Neural progenitor cell (in vitro differentiated cells): ENCODE measurements around the gene EID3. TPM values are rescaled to one million over a fixed set of nuclear protein-coding genes. Genes with fewer than 3 reads are reported as not detected.

Experiments
- DNase-seq: peaks from one replicate; pipeline ENCODE4 v3.0.0-alpha.2; 2016; ENCODE audit warnings: low spot score
- H2AFZ ChIP-seq: fragments of 200-600 bp; sonication (generic); replicated peaks from 2 replicates; pipeline ENCODE4 v1.6.1; 2016; ENCODE audit warnings: antibody characterized with exemption
- H3F3A ChIP-seq: fragments of 200-600 bp; sonication (generic); 2 replicates; pipeline ENCODE4 v1.6.1; 2016; ENCODE audit warnings: antibody characterized with exemption, low read depth
- H3K27ac ChIP-seq: fragments of 200-600 bp; sonication (generic); 2 replicates; pipeline ENCODE4 v1.5.1; 2016; ENCODE audit warnings: mild to moderate bottlenecking
- H3K27me3 ChIP-seq: fragments of 200-600 bp; sonication (generic); 2 replicates; pipeline ENCODE4 v1.6.1; 2016; ENCODE audit warnings: mild to moderate bottlenecking, moderate library complexity
- H3K36me3 ChIP-seq: fragments of 200-600 bp; sonication (generic); 2 replicates; pipeline ENCODE4 v1.5.1; 2016
- H3K4me1 ChIP-seq: fragments of 200-600 bp; sonication (generic); 2 replicates; pipeline ENCODE4 v1.6.1; 2016; ENCODE audit warnings: mixed run types
- H3K4me2 ChIP-seq: fragments of 200-600 bp; sonication (generic); 2 replicates; pipeline ENCODE4 v1.6.1; 2016
- H3K4me3 ChIP-seq: fragments of 200-600 bp; sonication (generic); 2 replicates; pipeline ENCODE4 v1.5.1; 2016
- H3K79me2 ChIP-seq: fragments of 200-600 bp; sonication (generic); 2 replicates; pipeline ENCODE4 v1.6.1; 2016; ENCODE audit warnings: low read depth
- H3K9ac ChIP-seq: fragments of 200-600 bp; sonication (generic); 2 replicates; pipeline ENCODE4 v1.6.1; 2016
- H3K9me3 ChIP-seq: fragments of 200-600 bp; sonication (generic); 2 replicates; pipeline ENCODE4 v1.5.1; 2016; ENCODE audit warnings: low read depth
- H4K20me1 ChIP-seq: fragments of 200-600 bp; sonication (generic); 2 replicates; pipeline ENCODE4 v1.6.1; 2016; ENCODE audit warnings: low read depth
- H3K27ac Mint-ChIP-seq: 3 replicates; pipeline ENCODE4 v1.8.0; 2021; ENCODE audit warnings: mixed read lengths
- H3K27me3 Mint-ChIP-seq: 2 replicates; pipeline ENCODE4 v1.8.0; 2022; ENCODE audit warnings: low read depth, mild to moderate bottlenecking, inconsistent platforms, moderate library complexity, mixed read lengths; ENCODE audit not compliant: insufficient read depth
- H3K36me3 Mint-ChIP-seq: 3 replicates; pipeline ENCODE4 v1.8.0; 2021; ENCODE audit warnings: mixed read lengths
- H3K4me1 Mint-ChIP-seq: 3 replicates; pipeline ENCODE4 v1.8.0; 2021; ENCODE audit warnings: mixed read lengths
- H3K4me3 Mint-ChIP-seq: 3 replicates; pipeline ENCODE4 v1.8.0; 2021; ENCODE audit warnings: mild to moderate bottlenecking, moderate library complexity, mixed read lengths
- H3K9me3 Mint-ChIP-seq: 3 replicates; pipeline ENCODE4 v1.8.0; 2020; ENCODE audit warnings: mixed read lengths
- EZH2 ChIP-seq: fragments of 200-600 bp; sonication (generic); IDR thresholded peaks from 2 replicates; pipeline ENCODE4 v1.6.1; 2017; ENCODE audit warnings: antibody characterized with exemption, mild to moderate bottlenecking, moderate library complexity
- EZH2phosphoT487 ChIP-seq: fragments of 200-600 bp; sonication (generic); IDR thresholded peaks from 2 replicates; pipeline ENCODE4 v1.6.1; 2017; ENCODE audit warnings: antibody characterized with exemption
- total RNA-seq: library from RNA; depleted of rRNA; stranded (reverse); fragments of >200 nt; gene quantifications from 2 replicates; pipeline ENCODE4 v1.2.3, GENCODE V29; 2015; ENCODE audit warnings: low replicate concordance
- TF ChIP-seq, protein P1 (sequence below): fragments of 200-600 bp; sonication (generic); IDR thresholded peaks from 2 replicates; pipeline ENCODE4 v1.5.1; 2017; ENCODE audit warnings: antibody characterized with exemption, mild to moderate bottlenecking

The EID3 gene
- total RNA-seq, 1 donor from 2014 or later: 8.0 TPM

DNA sequence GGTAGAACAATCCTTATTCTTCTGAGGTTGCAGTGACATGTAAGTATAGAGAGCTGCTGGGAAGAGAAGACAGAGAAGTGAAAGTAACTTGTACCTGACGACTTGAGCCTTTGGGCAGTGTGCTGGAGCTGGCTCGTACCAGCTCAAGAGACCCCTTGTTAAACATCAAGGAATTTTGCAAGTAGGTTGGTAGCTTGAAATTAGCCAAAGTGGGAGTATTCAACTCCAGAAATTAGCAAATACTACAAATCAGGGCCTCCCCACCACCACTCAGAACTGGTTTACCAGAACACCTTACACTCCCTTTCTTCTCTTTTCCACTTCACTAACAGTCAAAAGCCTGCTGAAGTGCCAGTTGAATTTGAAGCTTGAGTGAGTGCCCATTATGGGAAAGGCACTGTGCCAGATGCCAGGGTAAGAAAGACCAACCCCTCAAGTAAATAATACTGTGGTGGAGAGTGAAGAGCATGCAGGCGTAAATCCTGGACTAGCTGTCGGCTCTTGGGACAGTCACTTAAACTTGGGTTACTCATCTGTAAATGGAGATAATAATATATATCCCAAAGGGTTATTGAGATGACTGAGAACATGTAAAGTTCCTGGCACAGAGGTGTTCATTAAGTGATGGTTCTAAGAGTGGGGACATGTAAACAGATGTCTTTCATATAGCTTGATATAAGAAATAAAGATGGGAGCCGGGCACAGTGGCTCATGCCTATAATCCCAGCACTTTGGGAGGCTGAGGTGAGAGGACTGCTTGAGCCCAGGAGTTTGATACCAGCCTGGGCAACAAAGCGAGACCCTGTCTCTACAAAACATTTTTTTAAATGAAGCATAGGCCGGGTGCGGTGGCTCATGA is 27.0 kb upstream of the EID3 start:
- Histone ChIP-seq H3K27ac (no peak overlapping the region), H3K4me3 (no peak overlapping the region), H3K36me3 (no peaks in the 10 kb centered on the region), H3K4me1 (no peaks in the 10 kb centered on the region), H2AFZ (no peak overlapping the region), H3K27me3 (no peaks in the 10 kb centered on the region), H3K9me3 (no peaks in the 10 kb centered on the region), H4K20me1 (no peaks in the 10 kb centered on the region), H3K79me2 (no peaks in the 10 kb centered on the region), H3K4me2 (no peak overlapping the region), H3F3A (no peaks in the 10 kb centered on the region), H3K9ac (no peak overlapping the region)
- Mint-ChIP-seq H3K27me3 (no peaks in the 10 kb centered on the region), H3K4me1 (no peaks in the 10 kb centered on the region), H3K4me3 (no peak overlapping the region), H3K36me3 (no peaks in the 10 kb centered on the region), H3K9me3 (no peaks in the 10 kb centered on the region), H3K27ac (no peak overlapping the region)
- no peak for DNase-seq
- TF ChIP-seq EZH2: no peak
- no peak for TF ChIP-seq EZH2phosphoT487
- TF ChIP-seq, protein P1, sequence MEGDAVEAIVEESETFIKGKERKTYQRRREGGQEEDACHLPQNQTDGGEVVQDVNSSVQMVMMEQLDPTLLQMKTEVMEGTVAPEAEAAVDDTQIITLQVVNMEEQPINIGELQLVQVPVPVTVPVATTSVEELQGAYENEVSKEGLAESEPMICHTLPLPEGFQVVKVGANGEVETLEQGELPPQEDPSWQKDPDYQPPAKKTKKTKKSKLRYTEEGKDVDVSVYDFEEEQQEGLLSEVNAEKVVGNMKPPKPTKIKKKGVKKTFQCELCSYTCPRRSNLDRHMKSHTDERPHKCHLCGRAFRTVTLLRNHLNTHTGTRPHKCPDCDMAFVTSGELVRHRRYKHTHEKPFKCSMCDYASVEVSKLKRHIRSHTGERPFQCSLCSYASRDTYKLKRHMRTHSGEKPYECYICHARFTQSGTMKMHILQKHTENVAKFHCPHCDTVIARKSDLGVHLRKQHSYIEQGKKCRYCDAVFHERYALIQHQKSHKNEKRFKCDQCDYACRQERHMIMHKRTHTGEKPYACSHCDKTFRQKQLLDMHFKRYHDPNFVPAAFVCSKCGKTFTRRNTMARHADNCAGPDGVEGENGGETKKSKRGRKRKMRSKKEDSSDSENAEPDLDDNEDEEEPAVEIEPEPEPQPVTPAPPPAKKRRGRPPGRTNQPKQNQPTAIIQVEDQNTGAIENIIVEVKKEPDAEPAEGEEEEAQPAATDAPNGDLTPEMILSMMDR: no peak

DNA sequence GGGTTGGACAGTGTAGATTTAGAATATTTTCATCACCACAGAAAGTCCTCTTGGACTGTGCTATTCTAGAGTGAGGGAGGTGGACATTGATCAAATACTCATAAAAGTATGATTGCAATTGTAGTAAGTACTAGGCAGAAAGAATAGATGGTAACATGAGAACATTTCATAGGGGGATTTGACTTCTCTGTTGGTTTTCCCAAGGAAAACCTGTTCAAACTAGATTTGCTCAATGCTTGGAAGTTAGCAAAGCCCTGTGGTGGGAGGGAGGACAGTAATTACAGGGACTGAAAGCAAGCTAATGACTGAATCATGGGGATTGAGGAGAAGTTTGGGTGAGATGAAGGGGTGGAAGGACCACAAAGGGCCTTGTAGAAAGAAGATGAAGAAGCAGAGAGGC is 24.4 kb upstream of the EID3 start:
- Histone ChIP-seq H3K79me2 (no peaks in the 10 kb centered on the region), H4K20me1 (no peaks in the 10 kb centered on the region), H2AFZ (no peak overlapping the region), H3K9ac (no peak overlapping the region), H3K4me1 (no peaks in the 10 kb centered on the region), H3K9me3 (no peaks in the 10 kb centered on the region), H3K4me3 (no peak overlapping the region), H3F3A (no peaks in the 10 kb centered on the region), H3K4me2 (no peak overlapping the region), H3K36me3 (no peaks in the 10 kb centered on the region), H3K27me3 (no peaks in the 10 kb centered on the region), H3K27ac (no peak overlapping the region)
- Mint-ChIP-seq H3K36me3 (no peaks in the 10 kb centered on the region), H3K4me1 (no peaks in the 10 kb centered on the region), H3K9me3 (no peaks in the 10 kb centered on the region), H3K27me3 (peaks cover 2% of the 10 kb centered on the region), H3K27ac (no peak overlapping the region), H3K4me3 (no peak overlapping the region)
- TF ChIP-seq, protein P1: no peak
- TF ChIP-seq EZH2 (no peak), EZH2phosphoT487 (no peak)
- no peak for DNase-seq

DNA sequence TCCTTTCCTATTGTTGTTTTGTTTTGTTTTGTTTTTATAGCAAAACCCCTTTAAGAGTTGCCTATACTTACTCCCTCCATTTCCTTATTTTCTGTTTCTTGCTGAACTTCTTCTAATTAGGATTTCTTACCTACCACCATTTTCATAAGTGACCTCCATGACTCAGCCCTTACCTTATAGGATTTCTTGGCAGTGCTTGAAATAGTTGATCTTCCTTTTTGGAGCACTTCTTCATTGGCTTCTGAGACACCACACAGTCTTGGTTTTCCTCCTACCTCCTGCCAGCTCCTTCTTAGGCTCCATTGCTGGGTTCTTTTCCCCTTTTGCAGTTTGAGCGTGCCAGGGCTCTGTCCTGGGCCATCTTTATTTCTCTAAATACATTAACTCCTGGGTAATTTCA is 23.4 kb upstream of the EID3 start:
- Histone ChIP-seq H2AFZ (no peak overlapping the region), H3K4me1 (no peaks in the 10 kb centered on the region)
- DNase-seq: no peak

More for the DNA sequence above, 23.4 kb upstream of the EID3 start:
- Histone ChIP-seq H3K79me2 (no peaks in the 10 kb centered on the region), H3F3A (no peaks in the 10 kb centered on the region), H3K9ac (no peak overlapping the region), H3K27ac (no peak overlapping the region), H4K20me1 (no peaks in the 10 kb centered on the region), H3K27me3 (no peaks in the 10 kb centered on the region), H3K36me3 (no peaks in the 10 kb centered on the region), H3K4me2 (no peak overlapping the region), H3K4me3 (no peak overlapping the region), H3K9me3 (no peaks in the 10 kb centered on the region)
- Mint-ChIP-seq H3K36me3 (no peaks in the 10 kb centered on the region), H3K9me3 (no peaks in the 10 kb centered on the region), H3K4me1 (no peaks in the 10 kb centered on the region), H3K4me3 (no peak overlapping the region), H3K27ac (no peak overlapping the region), H3K27me3 (peaks cover 2% of the 10 kb centered on the region)
- TF ChIP-seq EZH2phosphoT487 (no peak), EZH2 (no peak)
- TF ChIP-seq, protein P1: no peak
